ENCODE data around the gene CKS2. TPM values are rescaled to one million over a fixed set of nuclear protein-coding genes. Genes with fewer than 3 reads are reported as not detected.
A peak's percentile ranks its signal among the peaks of the same experiment; 100 is the strongest.

The CKS2 gene
- total and polyA plus RNA-seq, 2 experiments from 2014 or later: 512 to 1,783 TPM

GRCh38 chr9:89358985-89359384 is 48.0 kb downstream of the CKS2 start:
- no peak overlapping the region for H2AFZ ChIP-seq
- Mint-ChIP-seq H3K4me1 (no peaks in the 10 kb centered on the region), H3K9me3 (no peaks in the 10 kb centered on the region), H3K4me3 (no peak overlapping the region), H3K36me3 (ENCODE audit: low read depth) (peaks cover 81% of the 10 kb centered on the region), H3K27me3 (ENCODE audit: insufficient read depth, low read depth, poor library complexity) (peaks cover 3% of the 10 kb centered on the region), H3K27ac (no peak overlapping the region)
- no peaks in the 10 kb centered on the region for H3K9me2 ChIP-seq (ENCODE audit: insufficient read depth)
- 0 out of 2 replicates have a peak, but pooled peaks cover 3% of the 10 kb centered on the region for H3K79me2 ChIP-seq (replicated peaks; ENCODE audit: insufficient read depth)
- no peak overlapping the region for H3K4me2 ChIP-seq
- peaks cover 50% of the 10 kb centered on the region for H3K36me3 ChIP-seq (ENCODE audit: insufficient read depth)
- TF ChIP-seq POLR2AphosphoS5 (IDR thresholded peaks at IDR 0.05; ENCODE audit: low read depth) (no peak), CTCF (conservative IDR thresholded peaks at IDR 0.05; ENCODE audit: low read depth in 2 of 2) (no peak), JUNB (IDR thresholded peaks at IDR 0.05; ENCODE audit: unreplicated experiment) (no peak), CREB1 (CRISPR knock-in tag; IDR thresholded peaks at IDR 0.05; ENCODE audit: low read depth) (no peak), EZH2 (IDR thresholded peaks at IDR 0.05; ENCODE audit: low read depth, unreplicated experiment) (no peak), STAT1 (IDR thresholded peaks at IDR 0.05; ENCODE audit: unreplicated experiment) (no peak), ZNF331 (CRISPR knock-in tag; IDR thresholded peaks at IDR 0.05; ENCODE audit: low read depth) (no peak), EZH2phosphoT487 (IDR thresholded peaks at IDR 0.05; ENCODE audit: unreplicated experiment) (no peak), ETS1 (IDR thresholded peaks at IDR 0.05) (no peak), NANOG (IDR thresholded peaks at IDR 0.05; ENCODE audit: borderline replicate concordance) (no peak), ZNF114 (CRISPR knock-in tag; IDR thresholded peaks at IDR 0.05) (no peak)
- TF ChIP-seq, protein P1, sequence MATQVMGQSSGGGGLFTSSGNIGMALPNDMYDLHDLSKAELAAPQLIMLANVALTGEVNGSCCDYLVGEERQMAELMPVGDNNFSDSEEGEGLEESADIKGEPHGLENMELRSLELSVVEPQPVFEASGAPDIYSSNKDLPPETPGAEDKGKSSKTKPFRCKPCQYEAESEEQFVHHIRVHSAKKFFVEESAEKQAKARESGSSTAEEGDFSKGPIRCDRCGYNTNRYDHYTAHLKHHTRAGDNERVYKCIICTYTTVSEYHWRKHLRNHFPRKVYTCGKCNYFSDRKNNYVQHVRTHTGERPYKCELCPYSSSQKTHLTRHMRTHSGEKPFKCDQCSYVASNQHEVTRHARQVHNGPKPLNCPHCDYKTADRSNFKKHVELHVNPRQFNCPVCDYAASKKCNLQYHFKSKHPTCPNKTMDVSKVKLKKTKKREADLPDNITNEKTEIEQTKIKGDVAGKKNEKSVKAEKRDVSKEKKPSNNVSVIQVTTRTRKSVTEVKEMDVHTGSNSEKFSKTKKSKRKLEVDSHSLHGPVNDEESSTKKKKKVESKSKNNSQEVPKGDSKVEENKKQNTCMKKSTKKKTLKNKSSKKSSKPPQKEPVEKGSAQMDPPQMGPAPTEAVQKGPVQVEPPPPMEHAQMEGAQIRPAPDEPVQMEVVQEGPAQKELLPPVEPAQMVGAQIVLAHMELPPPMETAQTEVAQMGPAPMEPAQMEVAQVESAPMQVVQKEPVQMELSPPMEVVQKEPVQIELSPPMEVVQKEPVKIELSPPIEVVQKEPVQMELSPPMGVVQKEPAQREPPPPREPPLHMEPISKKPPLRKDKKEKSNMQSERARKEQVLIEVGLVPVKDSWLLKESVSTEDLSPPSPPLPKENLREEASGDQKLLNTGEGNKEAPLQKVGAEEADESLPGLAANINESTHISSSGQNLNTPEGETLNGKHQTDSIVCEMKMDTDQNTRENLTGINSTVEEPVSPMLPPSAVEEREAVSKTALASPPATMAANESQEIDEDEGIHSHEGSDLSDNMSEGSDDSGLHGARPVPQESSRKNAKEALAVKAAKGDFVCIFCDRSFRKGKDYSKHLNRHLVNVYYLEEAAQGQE (IDR thresholded peaks at IDR 0.05; ENCODE audit: unreplicated experiment): no peak
- TF ChIP-seq, protein P2, sequence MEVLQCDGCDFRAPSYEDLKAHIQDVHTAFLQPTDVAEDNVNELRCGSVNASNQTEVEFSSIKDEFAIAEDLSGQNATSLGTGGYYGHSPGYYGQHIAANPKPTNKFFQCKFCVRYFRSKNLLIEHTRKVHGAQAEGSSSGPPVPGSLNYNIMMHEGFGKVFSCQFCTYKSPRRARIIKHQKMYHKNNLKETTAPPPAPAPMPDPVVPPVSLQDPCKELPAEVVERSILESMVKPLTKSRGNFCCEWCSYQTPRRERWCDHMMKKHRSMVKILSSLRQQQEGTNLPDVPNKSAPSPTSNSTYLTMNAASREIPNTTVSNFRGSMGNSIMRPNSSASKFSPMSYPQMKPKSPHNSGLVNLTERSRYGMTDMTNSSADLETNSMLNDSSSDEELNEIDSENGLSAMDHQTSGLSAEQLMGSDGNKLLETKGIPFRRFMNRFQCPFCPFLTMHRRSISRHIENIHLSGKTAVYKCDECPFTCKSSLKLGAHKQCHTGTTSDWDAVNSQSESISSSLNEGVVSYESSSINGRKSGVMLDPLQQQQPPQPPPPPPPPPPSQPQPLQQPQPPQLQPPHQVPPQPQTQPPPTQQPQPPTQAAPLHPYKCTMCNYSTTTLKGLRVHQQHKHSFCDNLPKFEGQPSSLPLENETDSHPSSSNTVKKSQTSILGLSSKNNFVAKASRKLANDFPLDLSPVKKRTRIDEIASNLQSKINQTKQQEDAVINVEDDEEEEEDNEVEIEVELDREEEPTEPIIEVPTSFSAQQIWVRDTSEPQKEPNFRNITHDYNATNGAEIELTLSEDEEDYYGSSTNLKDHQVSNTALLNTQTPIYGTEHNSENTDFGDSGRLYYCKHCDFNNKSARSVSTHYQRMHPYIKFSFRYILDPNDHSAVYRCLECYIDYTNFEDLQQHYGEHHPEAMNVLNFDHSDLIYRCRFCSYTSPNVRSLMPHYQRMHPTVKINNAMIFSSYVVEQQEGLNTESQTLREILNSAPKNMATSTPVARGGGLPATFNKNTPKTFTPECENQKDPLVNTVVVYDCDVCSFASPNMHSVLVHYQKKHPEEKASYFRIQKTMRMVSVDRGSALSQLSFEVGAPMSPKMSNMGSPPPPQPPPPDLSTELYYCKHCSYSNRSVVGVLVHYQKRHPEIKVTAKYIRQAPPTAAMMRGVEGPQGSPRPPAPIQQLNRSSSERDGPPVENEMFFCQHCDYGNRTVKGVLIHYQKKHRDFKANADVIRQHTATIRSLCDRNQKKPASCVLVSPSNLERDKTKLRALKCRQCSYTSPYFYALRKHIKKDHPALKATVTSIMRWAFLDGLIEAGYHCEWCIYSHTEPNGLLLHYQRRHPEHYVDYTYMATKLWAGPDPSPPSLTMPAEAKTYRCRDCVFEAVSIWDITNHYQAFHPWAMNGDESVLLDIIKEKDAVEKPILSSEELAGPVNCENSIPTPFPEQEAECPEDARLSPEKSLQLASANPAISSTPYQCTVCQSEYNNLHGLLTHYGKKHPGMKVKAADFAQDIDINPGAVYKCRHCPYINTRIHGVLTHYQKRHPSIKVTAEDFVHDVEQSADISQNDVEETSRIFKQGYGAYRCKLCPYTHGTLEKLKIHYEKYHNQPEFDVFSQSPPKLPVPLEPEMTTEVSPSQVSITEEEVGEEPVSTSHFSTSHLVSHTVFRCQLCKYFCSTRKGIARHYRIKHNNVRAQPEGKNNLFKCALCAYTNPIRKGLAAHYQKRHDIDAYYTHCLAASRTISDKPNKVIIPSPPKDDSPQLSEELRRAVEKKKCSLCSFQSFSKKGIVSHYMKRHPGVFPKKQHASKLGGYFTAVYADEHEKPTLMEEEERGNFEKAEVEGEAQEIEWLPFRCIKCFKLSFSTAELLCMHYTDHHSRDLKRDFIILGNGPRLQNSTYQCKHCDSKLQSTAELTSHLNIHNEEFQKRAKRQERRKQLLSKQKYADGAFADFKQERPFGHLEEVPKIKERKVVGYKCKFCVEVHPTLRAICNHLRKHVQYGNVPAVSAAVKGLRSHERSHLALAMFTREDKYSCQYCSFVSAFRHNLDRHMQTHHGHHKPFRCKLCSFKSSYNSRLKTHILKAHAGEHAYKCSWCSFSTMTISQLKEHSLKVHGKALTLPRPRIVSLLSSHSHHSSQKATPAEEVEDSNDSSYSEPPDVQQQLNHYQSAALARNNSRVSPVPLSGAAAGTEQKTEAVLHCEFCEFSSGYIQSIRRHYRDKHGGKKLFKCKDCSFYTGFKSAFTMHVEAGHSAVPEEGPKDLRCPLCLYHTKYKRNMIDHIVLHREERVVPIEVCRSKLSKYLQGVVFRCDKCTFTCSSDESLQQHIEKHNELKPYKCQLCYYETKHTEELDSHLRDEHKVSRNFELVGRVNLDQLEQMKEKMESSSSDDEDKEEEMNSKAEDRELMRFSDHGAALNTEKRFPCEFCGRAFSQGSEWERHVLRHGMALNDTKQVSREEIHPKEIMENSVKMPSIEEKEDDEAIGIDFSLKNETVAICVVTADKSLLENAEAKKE (CRISPR knock-in tag; IDR thresholded peaks at IDR 0.05): no peak
- no peaks in the 10 kb centered on the region for H3K27me3 ChIP-seq (ENCODE audit: insufficient read depth)
- DNase-seq (ENCODE audit: low spot score) (no peak), ATAC-seq (peak; percentile 18; the same call in 1 of the 3 replicates)
- H3K4me1 ChIP-seq (ENCODE audit: insufficient read depth): no peaks in the 10 kb centered on the region
- H4K20me1 ChIP-seq (replicated peaks; ENCODE audit: insufficient read depth): peaks cover 17% of the 10 kb centered on the region; the same call in 1 of the 2 replicates
- no peak overlapping the region for H3K27ac ChIP-seq (ENCODE audit: low read depth)
- H3F3A ChIP-seq (replicated peaks; ENCODE audit: low read depth): no peaks in the 10 kb centered on the region
- H3K4me3 ChIP-seq: no peak overlapping the region
